SKM-1 treated with dmso at 0.1 percent for 144 hours (cell line): ENCODE measurements around the gene POLD1.
"Not testable (repeated sequence)": the region's sequence is repeated elsewhere in the genome, so short reads cannot be mapped to it uniquely, and the experiment has no call there.

Experiments
- DNase-seq: peaks from one replicate; lab custom pipeline; 2025; ENCODE audit not compliant: unreplicated experiment; lab: John Stamatoyannopoulos, UW

POLD1 gene

DNA sequence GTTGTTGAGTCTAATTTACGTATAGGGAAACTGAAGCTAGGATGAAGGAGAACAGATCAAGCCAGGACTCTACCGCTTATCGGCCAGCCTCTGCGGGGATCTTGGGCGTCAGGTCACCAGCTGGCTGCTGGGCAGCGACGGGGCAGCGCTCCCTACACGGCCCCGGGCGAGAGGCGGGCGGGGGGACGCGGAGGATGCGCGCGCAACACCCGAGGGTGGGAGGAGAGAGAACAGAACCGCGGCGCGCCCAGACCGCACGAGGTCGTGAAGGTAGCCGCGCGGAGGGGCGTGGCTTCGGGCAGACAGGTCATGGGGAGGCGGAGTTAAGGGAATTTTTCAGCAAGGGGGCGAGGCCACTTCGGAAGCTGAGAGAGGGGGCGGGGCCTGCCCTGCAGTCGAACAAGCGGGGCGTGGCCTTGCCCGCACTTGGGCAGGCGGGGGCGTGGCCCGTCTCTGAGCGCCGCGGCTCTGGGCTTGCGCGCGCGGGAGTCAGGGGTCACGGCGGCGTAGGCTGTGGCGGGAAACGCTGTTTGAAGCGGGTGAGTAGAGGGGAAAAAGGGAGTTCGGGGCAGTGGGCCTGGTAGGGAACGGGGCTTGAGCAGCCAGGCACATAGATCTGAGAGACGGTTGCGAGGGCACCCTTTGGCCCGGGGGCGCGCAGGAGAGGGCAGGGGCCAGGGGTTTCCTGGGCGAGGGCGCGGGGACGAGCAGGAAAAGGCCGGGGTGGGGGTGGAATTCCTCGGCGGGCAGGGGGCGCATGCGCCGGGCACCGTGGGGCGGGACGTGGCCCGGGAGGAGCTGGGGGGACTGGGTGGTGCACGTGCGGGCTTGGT, at the start of gene POLD1:
Gene POLD1, plus strand, starts transcription at position 496 of the 833 bp plus-strand sequence. CDS start 14,505 bp downstream, outside the sequence.
- DNase-seq = peak; percentile 89

DNA sequence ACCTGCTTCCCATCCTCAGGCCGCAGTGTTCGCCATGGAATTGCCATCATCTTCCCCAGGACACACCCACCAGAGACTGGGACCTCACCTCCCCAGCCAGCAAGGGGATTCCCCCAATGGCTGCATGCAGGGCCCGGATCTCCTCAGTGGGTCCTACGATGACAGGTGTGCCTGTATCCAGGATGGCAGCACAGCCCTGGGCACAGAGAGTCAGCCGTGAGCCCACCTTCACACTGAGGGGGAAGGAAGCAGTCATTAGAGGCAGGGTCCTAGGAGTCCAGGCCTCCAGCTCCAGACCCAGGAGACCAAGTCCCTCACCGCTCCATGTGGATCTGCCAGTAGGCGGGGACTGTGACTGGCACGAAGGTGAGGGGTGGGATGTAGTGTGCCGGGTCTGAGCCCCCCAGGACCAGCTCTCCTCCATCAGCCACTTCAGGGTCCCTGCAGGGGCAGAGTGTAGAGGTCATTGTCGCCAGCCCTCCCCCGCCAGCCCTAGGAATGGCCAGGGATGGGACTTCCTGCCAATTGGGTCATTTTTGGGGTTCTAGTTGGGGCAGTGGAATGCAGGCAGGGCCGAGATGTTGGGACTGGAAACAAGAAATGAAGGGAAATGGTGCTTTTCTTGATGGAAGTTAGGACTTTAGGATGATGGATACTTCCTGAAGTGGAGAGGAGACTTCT, 49.3 kb upstream of the POLD1 start:
- no peak for DNase-seq

DNA sequence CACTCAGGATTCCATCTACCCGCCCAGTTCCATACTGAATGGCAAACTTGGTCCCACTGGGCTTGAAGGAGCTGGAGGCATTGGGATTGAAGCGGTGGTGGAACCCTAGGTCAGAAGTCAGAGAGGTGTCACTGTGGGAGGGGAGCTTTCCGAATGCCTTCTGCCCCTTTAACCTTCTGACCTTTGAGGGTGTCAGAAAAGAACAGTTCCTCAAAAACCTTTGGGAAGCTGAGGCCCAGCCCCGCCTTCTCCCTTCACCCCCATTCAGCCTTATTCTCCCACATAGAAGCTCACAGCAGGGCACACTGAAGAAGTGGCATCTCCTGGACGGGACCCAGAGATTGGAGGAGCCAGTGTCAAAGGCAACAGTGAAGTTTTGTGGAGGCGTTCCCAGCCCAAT, 47.1 kb upstream of the POLD1 start:
- DNase-seq = not testable (repeated sequence)

DNA sequence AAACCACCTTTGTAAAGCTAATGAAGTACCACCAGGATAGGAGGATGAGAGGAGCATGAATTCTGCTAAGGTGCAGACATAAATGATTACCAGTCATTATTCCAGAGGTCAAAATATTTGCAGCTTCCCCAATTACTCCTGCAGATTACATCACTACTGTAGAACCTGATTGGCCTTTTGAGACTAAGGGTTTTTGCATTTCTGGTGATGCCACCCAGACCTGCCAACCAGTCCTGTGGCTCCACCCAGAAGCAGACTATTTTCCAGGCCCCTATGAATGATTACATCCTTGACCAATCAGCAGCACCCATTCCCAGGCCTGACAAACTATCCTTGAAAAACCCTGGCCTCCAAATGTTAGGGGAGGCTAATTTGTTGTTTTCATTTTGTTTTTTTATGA, 43.8 kb upstream of the POLD1 start:
- DNase-seq = no peak

DNA sequence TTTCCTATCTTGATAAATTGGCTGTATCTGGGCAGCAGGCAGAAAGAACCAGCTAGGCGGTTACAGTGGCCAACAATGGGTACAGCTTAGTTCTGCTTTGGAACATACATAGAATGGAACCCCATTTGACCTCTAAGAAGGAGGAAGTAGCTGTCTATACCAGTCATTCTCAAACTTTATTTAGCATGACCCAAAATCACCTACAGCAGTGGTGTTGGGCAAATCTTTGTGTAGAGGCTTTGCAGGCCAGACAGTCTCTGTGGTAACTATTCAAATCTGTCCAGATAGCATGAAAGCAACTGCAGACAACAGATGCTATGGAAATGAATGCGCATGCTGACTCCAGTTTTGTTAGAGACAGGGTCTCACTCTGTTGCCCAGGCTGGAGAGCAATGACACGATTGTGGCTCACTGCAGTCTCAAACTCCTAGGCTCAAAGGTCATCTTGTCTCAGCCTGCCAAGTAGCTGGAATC, 43.0 kb upstream of the POLD1 start:
- DNase-seq = peak; percentile 85

DNA sequence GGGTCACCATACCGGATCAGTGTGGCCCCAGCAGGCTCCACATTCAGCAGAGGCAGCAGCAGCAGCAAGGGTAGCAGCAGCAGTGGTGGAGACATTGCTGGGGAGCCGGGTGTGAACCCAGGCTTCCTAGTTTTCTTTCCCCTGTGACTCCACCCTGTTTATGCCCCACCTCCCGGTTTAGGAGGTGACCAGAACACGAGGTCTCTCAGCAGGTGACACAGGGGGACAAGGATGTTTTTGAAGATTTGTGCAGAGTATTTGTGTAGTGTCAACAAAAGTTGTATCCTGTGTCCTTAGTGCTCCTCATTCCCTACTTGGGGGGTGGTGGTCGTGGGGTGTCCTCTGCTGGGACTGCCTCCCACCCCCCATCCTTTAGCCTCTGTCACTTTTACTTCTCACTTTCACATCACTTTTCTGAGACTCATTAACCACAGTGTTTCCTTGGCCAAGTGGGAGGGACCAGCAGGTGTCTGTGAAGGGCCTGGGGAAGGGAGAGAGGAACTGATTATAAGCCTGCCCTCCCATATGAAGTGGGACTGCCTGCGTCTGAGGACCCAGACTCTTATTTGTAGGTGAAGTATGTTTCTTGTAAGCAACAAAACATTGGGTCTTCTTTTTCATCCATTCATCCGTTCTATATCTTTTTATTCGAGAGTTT, 39.4 kb upstream of the POLD1 start:
- DNase-seq = peak; percentile 22

DNA sequence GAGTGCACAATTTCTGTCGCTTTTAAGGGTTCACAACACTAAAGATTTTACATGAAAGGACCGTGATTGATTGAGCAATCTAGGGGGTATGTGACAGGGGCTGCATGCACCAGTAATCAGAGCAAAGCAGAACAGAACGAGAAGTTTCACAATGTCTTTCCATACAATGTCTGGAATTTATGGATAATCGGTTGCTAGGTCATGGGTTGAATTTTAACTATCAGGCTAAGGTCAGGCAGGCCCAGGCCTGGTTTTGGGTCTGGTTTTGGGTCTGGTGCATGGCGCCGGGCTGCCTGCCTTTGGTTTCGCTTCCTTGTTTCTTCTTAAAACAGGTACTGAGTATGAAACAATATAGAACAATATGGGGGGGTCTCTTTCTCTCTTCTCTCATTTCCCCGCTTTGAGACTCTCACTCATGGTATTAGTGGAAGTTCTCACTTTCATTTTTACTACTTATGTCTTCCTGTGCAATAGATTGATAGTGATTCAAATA, 37.0 kb upstream of the POLD1 start:
- not testable (repeated sequence) for DNase-seq

DNA sequence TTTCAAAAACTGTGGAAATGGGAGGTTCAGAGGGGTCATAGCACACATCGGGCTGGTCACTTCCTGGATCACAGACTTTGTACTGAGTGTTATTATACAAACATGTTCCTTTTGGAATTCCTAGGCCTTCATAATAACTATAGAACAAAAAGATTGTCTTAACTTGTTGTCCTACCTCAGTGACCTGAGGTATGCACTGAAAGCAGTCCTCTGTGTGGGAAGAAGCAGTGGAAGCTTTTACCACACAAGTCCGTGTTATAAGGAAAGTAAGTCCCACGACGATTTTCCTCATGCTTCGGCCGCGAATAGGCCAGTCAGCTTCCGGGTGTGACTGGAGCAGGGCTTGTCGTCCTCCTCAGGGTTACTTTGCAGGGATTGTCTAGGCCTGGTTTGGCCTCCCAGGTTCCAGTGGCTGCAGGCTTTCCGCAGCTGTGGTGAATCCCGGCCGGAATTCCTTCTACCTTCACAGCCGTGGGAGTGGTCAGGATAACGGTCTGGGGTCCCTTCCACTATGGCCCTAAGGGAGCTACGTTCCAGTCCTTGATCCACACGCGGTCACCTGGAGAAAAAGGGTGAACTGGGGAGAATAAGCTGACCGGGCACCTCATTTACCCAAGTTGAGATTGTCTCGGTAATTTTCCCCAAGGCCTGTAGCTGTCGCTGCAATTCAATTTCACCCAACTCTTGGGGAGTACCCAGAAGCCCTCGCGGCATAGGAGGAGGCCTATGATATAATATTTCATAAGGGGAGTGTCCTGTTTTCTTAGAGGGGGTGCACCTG, 34.7 kb upstream of the POLD1 start:
- no peak for DNase-seq

DNA sequence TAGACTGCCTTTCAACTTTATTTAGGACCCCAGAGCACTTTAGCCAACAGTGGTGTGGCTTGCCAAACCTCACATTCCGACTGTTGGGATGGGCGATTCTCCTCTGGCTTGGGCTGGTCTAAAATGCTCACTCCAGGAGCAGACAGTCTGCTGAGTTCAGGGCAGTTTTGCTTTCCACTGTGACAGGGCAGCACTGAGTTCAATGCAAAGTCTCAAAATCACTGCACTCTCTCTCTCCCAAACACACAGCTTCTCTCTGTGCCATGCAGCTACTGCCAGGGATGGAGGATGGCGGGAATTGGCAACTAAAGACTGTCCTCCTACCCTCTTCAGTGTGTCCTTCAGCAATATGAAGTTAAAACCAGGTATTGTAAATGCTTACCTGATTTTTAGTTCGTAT, 31.9 kb upstream of the POLD1 start:
- no peak for DNase-seq

DNA sequence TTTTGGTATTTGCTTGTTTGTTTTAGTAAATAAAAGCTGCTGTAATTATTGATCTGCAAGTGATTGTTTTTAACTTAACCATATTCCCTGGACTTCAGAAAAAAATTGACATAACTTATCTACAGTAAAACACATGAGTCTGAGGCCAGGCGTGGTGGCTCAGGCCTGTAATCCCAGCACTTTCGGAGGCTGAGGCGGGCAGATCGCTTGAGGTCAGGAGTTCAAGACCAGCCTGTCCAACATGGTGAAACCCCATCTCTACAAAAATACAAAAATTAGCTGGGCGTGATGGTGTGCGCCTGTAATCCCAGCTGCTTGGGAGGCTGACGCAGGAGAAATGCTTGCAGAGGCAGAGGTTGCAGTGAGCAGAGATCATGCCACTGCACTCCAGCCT, 30.7 kb upstream of the POLD1 start:
- DNase-seq = not testable (repeated sequence)

DNA sequence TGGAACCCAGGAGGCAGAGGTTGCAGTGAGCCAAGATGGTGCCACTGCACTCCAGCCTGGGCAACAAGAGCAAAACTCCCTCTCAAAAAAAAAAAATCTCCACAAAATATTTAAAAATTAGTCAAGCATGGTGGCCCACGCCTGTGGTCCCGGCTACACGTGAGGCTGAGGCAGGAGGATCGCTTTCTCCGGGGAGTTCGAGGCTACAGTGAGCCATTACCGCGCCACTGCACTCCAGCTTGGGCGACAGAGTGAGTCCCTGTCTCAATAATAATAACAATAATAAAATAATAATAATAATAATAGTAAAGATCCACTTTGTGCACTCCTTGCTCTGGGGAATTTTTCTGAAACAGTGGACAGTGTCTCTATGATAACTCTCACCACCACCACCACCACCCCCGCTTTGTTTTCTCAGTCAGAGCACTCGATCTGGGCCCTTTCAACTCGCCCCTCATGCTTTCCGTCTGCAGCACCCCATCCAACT, 27.4 kb upstream of the POLD1 start:
- DNase-seq = no peak

DNA sequence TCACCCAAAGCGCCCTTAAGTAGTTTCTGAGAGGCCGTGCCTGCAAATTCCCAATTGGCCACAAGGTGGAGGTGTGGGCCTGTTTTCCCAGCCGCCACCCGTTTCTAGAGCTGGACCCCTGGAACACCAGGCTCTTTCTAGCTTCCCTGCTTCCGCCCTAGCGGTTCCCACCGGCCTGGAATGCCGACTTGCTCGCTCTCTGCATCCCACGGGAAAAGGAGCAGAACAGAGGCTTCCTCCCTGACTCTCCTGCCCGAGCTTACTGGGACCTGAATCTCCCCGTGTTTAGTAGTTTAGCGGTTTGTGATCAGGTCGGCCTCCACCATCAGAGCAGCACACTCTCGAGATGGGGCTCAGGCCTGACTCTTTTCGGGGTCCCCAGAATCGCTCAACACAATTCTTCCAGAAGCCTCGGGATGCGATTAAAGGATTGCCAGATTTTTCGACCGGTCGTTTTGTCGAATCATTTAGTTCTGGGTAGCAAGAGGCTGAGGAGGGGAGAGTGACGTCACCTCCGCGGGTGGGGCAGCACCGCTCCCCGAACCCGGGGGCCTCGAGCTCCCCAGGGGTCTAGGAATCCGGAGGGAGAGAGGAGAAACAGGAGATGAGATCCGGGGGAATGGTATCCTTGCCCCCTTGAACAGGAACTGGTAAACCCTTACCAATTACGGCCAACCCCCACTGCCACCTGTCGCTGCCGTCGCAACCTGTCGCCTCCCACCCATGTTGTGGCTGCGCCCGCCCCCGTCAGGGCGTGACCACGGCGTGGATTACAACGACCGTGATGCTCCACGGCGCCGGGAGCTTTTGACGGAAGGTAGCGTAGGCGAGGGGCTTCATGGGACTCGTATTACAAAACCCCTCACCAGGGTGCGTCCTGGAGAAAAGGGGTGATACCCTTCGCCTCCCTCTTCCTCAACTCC, 26.7 kb upstream of the POLD1 start:
- no peak for DNase-seq

DNA sequence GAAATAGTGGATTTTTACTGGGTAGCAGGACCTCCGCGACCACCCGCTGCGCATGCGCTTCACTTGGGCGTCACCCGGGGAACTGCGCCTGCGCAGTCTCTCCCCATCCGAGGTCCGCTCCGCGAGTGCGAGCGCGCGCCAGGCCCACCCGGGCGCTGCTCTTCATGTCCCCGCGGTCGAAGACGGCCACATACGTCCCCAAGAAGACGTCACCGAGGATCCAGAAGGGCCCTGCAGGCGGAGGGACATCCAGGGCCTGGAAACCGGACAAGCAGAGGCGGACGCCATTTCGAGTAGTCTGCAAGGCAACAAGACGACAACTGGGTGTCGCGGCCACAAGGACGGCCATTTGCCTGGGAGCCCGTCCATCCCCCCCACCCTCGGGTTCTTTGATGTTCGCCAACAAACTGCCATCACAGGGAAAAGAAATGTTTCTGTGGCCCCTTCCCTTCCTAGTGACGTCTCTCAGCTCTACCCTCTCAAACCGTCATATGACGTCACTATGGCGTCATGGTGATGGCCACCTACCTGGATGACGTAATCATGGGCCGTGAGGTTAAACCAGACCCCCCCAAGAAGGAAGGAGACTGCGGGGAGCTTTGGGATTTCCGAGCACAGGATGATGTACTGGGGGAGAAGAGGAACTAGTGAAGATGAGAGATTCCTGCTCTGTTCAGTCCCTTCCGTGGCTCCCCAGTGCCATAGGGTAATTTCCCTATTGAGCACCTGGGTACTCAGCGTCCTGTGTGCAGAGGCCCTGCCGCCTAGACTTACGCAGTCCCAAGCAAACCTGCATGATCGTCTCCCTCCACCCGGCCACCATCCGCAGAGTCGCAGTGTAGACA, 25.4 kb upstream of the POLD1 start:
- no peak for DNase-seq

DNA sequence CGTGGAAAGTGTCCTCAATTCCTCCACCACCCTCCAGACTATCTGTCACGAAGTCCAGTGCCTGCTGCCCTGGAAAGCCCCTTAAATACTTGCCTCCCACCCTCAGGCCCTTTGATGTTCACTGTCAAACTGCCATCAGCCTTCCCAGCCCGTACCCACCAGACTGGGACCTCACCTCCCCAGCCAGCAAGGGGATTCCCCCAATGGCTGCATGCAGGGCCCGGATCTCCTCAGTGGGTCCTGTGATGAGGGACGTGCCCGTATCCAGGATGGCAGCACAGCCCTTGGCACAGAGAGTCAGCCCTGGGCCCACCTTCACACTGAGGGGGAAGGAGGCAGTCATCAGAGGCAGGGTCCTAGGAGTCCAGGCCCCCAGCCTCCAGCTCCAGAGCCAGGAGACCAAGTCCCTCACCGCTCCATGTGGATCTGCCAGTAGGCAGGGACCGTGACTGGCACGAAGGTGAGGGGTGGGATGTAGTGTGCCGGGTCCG, 24.8 kb upstream of the POLD1 start:
- DNase-seq = no peak

DNA sequence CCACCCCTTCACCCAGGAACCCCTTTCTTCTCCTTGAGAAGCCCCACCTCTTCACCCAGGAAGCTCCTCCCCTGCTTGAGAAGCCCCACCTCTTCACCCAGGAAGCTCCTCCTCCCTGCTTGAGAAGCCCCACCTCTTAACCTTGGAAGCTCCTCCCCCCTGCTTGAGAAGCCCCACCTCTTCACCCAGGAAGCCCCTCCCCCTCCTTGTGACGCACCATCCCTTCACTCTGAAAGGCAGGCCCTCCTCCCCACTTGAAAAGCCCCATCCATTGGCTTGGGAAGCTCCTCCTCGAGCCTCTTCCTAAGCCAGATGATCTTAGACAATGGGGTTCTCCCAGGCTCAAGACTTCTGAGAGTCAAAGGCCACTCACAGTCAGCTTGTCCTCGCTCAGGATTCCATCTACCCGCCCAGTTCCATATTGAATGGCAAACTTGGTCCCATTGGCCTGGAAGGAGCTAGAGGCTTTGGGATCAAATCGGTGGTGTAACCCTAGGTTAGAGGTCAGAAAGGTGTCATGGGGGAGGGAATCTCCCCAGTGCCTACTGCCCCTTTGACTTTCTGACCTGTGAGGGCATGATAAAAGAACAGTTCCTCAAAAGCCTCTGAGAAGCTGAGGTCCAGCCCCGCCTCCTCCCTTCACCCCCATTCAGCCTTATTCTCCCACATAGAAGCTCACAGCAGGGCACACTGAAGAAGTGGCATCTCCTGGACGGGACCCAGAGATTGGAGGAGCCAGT, 22.7 kb upstream of the POLD1 start:
- DNase-seq = no peak

DNA sequence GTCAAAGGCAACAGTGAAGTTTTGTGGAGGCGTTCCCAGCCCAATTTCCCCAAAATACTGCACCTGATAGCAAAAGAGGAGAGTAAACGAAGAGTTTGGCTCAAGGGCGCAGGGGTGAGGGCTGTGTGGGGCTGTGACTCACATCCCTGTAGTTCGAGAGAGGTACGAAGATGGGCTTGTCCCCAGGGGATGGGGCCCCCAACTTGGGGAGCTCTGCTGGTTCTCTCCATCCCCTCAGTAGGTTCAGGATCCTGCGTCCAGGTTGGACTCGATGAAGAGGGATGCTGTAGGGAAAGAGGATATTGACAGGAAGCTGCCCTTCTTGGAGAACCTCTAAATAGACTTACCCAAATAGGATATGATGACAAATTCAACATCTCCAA, 22.1 kb upstream of the POLD1 start:
- no peak for DNase-seq

DNA sequence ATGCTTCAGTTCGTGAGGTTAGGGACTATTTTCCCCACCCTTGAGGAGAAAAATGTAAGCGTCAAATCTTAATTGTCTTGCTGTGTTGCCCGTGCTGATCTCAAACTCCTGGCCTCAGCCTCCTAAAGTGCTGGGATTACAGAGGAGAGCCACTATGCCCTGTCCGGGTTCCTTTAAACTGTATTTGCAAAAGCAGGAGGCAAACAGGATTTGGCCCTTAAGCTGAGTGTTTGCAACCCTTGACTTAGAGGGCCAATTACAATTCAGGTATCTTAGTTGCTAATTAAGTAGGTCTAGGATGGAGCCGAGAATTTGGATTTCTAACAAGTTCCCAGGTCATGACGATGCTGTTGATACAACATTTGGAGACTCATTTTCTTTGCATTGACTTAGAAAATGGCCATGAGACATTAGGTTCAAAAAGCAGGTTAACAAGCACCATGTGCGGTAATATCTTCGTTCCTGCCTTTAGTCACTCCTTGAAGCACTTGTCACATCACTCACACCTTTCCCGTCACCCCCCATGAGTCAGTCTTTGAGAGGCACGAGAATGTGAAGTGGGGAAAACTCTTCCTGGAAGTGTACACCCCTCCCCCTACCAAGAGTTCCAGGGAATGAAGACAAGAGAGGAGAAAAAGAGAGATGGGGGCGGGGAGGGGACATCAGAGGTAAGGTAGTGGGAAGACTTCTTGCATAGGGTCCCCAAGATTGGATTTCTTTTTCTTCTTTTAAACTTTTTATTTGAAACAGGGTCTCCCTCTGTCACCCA, 21.3 kb upstream of the POLD1 start:
- no peak for DNase-seq
